Measurements from ENCODE around the gene PRKCSH.

GRCh38 chr19:11451871-11452619 lies 16.6 kb downstream of the PRKCSH start:
- TF ChIP-seq CTCF (IDR thresholded peaks at IDR 0.05; ENCODE audit: insufficient read depth, low read depth, low read length) (no peak), EZH2 (IDR thresholded peaks at IDR 0.05; ENCODE audit: insufficient read depth, low read length) (no peak)

Measured in astrocyte (in vitro differentiated cells and primary cell).